ENCODE data around the gene TPSD1. TPM values are rescaled to one million over a fixed set of nuclear protein-coding genes. Genes with fewer than 3 reads are reported as not detected.

The TPSD1 gene
- polyA plus RNA-seq, 1 experiment: not detected

GRCh38 chr16:1257561-1258224, 1.8 kb downstream of the TPSD1 start:
- H3K9me3 ChIP-seq (ENCODE audit: control insufficient read depth, insufficient read depth, low read length): no peaks in the 10 kb centered on the region; the same call in 1 of the 2 replicates
- no peak for DNase-seq (ENCODE audit: low read depth, low spot score)
- ChIA-PET POLR2A (no interaction called here), CTCF (no interaction called here)
- peaks cover 37% of the 10 kb centered on the region for H3K27me3 ChIP-seq (ENCODE audit: control insufficient read depth, insufficient read depth, low read length)
- no peak overlapping the region for H3K4me3 ChIP-seq (ENCODE audit: low read depth, low read length)
- TF ChIP-seq, protein P1, sequence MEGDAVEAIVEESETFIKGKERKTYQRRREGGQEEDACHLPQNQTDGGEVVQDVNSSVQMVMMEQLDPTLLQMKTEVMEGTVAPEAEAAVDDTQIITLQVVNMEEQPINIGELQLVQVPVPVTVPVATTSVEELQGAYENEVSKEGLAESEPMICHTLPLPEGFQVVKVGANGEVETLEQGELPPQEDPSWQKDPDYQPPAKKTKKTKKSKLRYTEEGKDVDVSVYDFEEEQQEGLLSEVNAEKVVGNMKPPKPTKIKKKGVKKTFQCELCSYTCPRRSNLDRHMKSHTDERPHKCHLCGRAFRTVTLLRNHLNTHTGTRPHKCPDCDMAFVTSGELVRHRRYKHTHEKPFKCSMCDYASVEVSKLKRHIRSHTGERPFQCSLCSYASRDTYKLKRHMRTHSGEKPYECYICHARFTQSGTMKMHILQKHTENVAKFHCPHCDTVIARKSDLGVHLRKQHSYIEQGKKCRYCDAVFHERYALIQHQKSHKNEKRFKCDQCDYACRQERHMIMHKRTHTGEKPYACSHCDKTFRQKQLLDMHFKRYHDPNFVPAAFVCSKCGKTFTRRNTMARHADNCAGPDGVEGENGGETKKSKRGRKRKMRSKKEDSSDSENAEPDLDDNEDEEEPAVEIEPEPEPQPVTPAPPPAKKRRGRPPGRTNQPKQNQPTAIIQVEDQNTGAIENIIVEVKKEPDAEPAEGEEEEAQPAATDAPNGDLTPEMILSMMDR (IDR thresholded peaks at IDR 0.05; ENCODE audit: low read depth, low read length): no peak
- no peak overlapping the region for H3K27ac ChIP-seq (ENCODE audit: low read depth, low read length)

- TF ChIP-seq, protein P1 (IDR thresholded peaks at IDR 0.05; ENCODE audit: low read depth, low read length): no peak
- Histone ChIP-seq H3K27me3 (ENCODE audit: control insufficient read depth, insufficient read depth, low read length) (peaks cover 39% of the 10 kb centered on the region), H3K4me3 (ENCODE audit: low read depth, low read length) (no peak overlapping the region)
Observed at GRCh38 chr16:1258225-1258600, 2.3 kb downstream of the TPSD1 start.

DNA sequence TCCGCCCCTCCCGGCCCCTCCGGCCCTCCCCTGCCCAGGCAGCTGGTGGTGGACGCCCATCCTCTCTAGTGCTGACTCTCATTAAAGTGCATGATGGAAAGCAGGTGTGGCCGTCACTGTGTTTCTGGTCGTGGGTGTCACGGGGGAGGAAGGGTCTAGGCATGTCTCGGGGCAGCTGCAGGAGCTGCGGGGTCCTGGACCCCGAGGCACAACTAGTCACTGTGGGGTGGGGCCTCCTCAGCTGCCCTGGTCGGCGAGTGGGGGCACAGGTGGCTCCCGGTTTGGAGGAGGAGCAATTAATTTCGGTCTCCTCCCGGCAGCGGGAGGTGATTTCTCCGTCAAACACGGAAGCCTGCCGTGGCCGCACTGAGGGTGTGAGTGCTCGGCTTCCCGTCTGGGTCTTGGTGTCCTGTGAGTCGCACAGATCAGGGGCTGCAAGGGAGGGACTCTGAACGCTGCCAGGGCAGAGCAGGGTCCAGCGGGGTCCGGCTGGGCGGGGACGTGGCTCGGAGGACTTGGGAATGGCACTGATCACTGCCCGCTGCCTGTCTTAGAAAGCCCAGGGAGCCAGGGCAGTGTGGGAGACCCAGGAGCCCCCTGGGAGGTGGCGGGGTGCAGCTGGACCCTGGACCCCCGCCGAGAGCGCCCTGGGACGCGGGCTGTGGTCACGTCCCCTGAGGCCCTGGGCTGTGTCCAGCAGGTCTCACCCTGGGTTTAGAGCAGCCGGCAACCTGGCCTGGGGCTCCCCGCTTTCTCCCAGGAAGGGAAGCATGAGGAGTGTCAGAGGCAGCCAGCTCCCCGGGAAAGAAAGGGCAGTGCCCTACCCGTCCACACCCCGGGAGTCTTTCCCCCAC, 3.3 kb downstream of the TPSD1 start:
- no peak overlapping the region for H3K27ac ChIP-seq (ENCODE audit: low read depth, low read length)
- CTCF ChIA-PET: no interaction called here
- peaks cover 40% of the 10 kb centered on the region for H3K27me3 ChIP-seq (ENCODE audit: control insufficient read depth, insufficient read depth, low read length)
- DNase-seq (ENCODE audit: low read depth, low spot score): no peak
- TF ChIP-seq, protein P1 (IDR thresholded peaks at IDR 0.05; ENCODE audit: low read depth, low read length): no peak
- no peak overlapping the region for H3K4me3 ChIP-seq (ENCODE audit: low read depth, low read length)
- peaks cover 5% of the 10 kb centered on the region; the same call in 1 of the 2 replicates for H3K9me3 ChIP-seq (ENCODE audit: control insufficient read depth, insufficient read depth, low read length)
- POLR2A ChIA-PET: no interaction called here

More at GRCh38 chr16:1258225-1258600, 2.3 kb downstream of the TPSD1 start:
- CTCF ChIA-PET: no interaction called here
- DNase-seq (ENCODE audit: low read depth, low spot score): no peak
- POLR2A ChIA-PET: no interaction called here
- Histone ChIP-seq H3K27ac (ENCODE audit: low read depth, low read length) (no peak overlapping the region), H3K9me3 (ENCODE audit: control insufficient read depth, insufficient read depth, low read length) (no peaks in the 10 kb centered on the region; the same call in 1 of the 2 replicates)

GRCh38 chr16:1259760-1260068, 3.8 kb downstream of the TPSD1 start:
- ChIA-PET POLR2A (no interaction called here), CTCF (no interaction called here)
- Histone ChIP-seq H3K9me3 (ENCODE audit: control insufficient read depth, insufficient read depth, low read length) (peaks cover 9% of the 10 kb centered on the region; the same call in 1 of the 2 replicates), H3K27me3 (ENCODE audit: control insufficient read depth, insufficient read depth, low read length) (peaks cover 40% of the 10 kb centered on the region), H3K4me3 (ENCODE audit: low read depth, low read length) (no peak overlapping the region), H3K27ac (ENCODE audit: low read depth, low read length) (no peak overlapping the region)
- no peak for DNase-seq (ENCODE audit: low read depth, low spot score)
- TF ChIP-seq, protein P1 (IDR thresholded peaks at IDR 0.05; ENCODE audit: low read depth, low read length): no peak

- CTCF ChIA-PET: no interaction called here
Observed at GRCh38 chr16:1260101-1260680, 4.3 kb downstream of the TPSD1 start.

More at GRCh38 chr16:1260101-1260680, 4.3 kb downstream of the TPSD1 start:
- TF ChIP-seq, protein P1 (IDR thresholded peaks at IDR 0.05; ENCODE audit: low read depth, low read length): no peak
- POLR2A ChIA-PET: no interaction called here
- Histone ChIP-seq H3K9me3 (ENCODE audit: control insufficient read depth, insufficient read depth, low read length) (peaks cover 10% of the 10 kb centered on the region; the same call in 1 of the 2 replicates), H3K27me3 (ENCODE audit: control insufficient read depth, insufficient read depth, low read length) (peaks cover 40% of the 10 kb centered on the region), H3K27ac (ENCODE audit: low read depth, low read length) (no peak overlapping the region), H3K4me3 (ENCODE audit: low read depth, low read length) (no peak overlapping the region)
- DNase-seq (ENCODE audit: low read depth, low spot score): no peak
